MM.1S (cell line): ENCODE data around the gene APBA1.

Experiments used
- DNase-seq: peaks from one replicate; pipeline ENCODE4 v3.0.0-alpha.2; 2015
- H2AFZ ChIP-seq: fragments of 300-600 bp; sonication (generic); 2 replicates; pipeline ENCODE4 v1.6.0; 2016; ENCODE audit warnings: antibody characterized with exemption, low read length
- H3F3A ChIP-seq: fragments of 300-600 bp; sonication (generic); 2 replicates; pipeline ENCODE4 v1.6.1; 2016; ENCODE audit warnings: mild to moderate bottlenecking, antibody characterized with exemption, low read length, moderate library complexity, mixed read lengths; ENCODE audit not compliant: insufficient read depth
- H3K27ac ChIP-seq: fragments of 300-600 bp; sonication (generic); 2 replicates; pipeline ENCODE4 v1.5.1; 2016; ENCODE audit warnings: mild to moderate bottlenecking, low read length
- H3K27me3 ChIP-seq: fragments of 300-600 bp; sonication (generic); replicated peaks from 2 replicates; pipeline ENCODE4 v1.6.0; 2016; ENCODE audit warnings: low read length; ENCODE audit not compliant: insufficient read depth
- H3K36me3 ChIP-seq: fragments of 300-600 bp; sonication (generic); replicated peaks from 2 replicates; pipeline ENCODE4 v1.6.1; 2016; ENCODE audit warnings: mild to moderate bottlenecking, low read length, mixed read lengths; ENCODE audit not compliant: insufficient read depth
- H3K4me1 ChIP-seq: fragments of 300-600 bp; sonication (generic); 2 replicates; pipeline ENCODE4 v1.6.1; 2016; ENCODE audit warnings: low read length, mixed read lengths
- H3K4me2 ChIP-seq: fragments of 300-600 bp; sonication (generic); 2 replicates; pipeline ENCODE4 v1.6.0; 2016; ENCODE audit warnings: low read depth, low read length
- H3K4me3 ChIP-seq: fragments of 300-600 bp; sonication (generic); 2 replicates; pipeline ENCODE4 v1.5.1; 2016; ENCODE audit warnings: low read length, mixed read lengths
- H3K79me2 ChIP-seq: fragments of 300-600 bp; sonication (generic); 2 replicates; pipeline ENCODE4 v1.6.1; 2016; ENCODE audit warnings: mixed run types, low read length, mixed read lengths
- H3K9ac ChIP-seq: fragments of 300-600 bp; sonication (generic); 2 replicates; pipeline ENCODE4 v1.6.1; 2016; ENCODE audit warnings: low read length, mixed read lengths
- H3K9me2 ChIP-seq: fragments of 300-600 bp; sonication (generic); replicated peaks from 2 replicates; pipeline ENCODE4 v1.6.1; 2016; ENCODE audit warnings: mild to moderate bottlenecking, low read length, mixed read lengths; ENCODE audit not compliant: insufficient read depth
- H3K9me3 ChIP-seq: fragments of 300-600 bp; sonication (generic); replicated peaks from 2 replicates; pipeline ENCODE4 v1.6.1; 2016; ENCODE audit warnings: mild to moderate bottlenecking, low read length, mixed read lengths; ENCODE audit not compliant: insufficient read depth
- H4K20me1 ChIP-seq: fragments of 300-600 bp; sonication (generic); 2 replicates; pipeline ENCODE4 v1.6.1; 2016; ENCODE audit warnings: mild to moderate bottlenecking, low read length, moderate library complexity, mixed read lengths; ENCODE audit not compliant: insufficient read depth
- CTCF ChIP-seq: fragments of 300-600 bp; sonication (generic); IDR thresholded peaks from 2 replicates; pipeline ENCODE4 v1.5.1; 2016; ENCODE audit warnings: antibody characterized with exemption, low read length, mixed read lengths
- EZH2 ChIP-seq: fragments of 300-600 bp; sonication (generic); optimal IDR thresholded peaks from 2 replicates; pipeline ENCODE3; 2017; ENCODE audit warnings: low read depth, mild to moderate bottlenecking, antibody characterized with exemption, low read length, mixed read lengths
- EZH2phosphoT487 ChIP-seq: fragments of 300-600 bp; sonication (generic); IDR thresholded peaks from 2 replicates; pipeline ENCODE4 v1.6.1; 2018; ENCODE audit warnings: antibody characterized with exemption, low read length

Gene APBA1

GRCh38 chr9:69452110-69452782 lies 219.9 kb downstream of the APBA1 start:
- no peak overlapping the region for H3K4me3 ChIP-seq
- no peak overlapping the region for H3K4me2 ChIP-seq
- TF ChIP-seq CTCF (no peak), EZH2 (no peak), EZH2phosphoT487 (no peak)
- H3K27me3 ChIP-seq, result no peaks in the 10 kb centered on the region
- H3K4me1 ChIP-seq, result no peaks in the 10 kb centered on the region
- H2AFZ ChIP-seq, result no peak overlapping the region
- DNase-seq, result no peak
- H3K79me2 ChIP-seq, result no peaks in the 10 kb centered on the region
- no peak overlapping the region for H3K27ac ChIP-seq
- H4K20me1 ChIP-seq, result no peaks in the 10 kb centered on the region
- no peaks in the 10 kb centered on the region for H3K9me2 ChIP-seq
- no peak overlapping the region for H3K9ac ChIP-seq
- H3F3A ChIP-seq, result no peaks in the 10 kb centered on the region
- H3K9me3 ChIP-seq, result no peaks in the 10 kb centered on the region
- no peaks in the 10 kb centered on the region for H3K36me3 ChIP-seq

GRCh38 chr9:69446496-69446895 lies 225.7 kb downstream of the APBA1 start:
- DNase-seq, result no peak
- H3K9ac ChIP-seq, result no peak overlapping the region
- no peak overlapping the region for H3K4me3 ChIP-seq
- H3K36me3 ChIP-seq, result no peaks in the 10 kb centered on the region
- H4K20me1 ChIP-seq, result no peaks in the 10 kb centered on the region
- H3F3A ChIP-seq, result no peaks in the 10 kb centered on the region
- no peak overlapping the region for H3K4me2 ChIP-seq
- no peaks in the 10 kb centered on the region for H3K27me3 ChIP-seq
- no peaks in the 10 kb centered on the region for H3K9me2 ChIP-seq
- H2AFZ ChIP-seq, result no peak overlapping the region
- H3K79me2 ChIP-seq, result no peaks in the 10 kb centered on the region
- no peak overlapping the region for H3K27ac ChIP-seq
- no peaks in the 10 kb centered on the region for H3K4me1 ChIP-seq
- TF ChIP-seq CTCF (no peak), EZH2 (no peak), EZH2phosphoT487 (no peak)
- H3K9me3 ChIP-seq, result no peaks in the 10 kb centered on the region

GRCh38 chr9:69445251-69445650 lies 226.9 kb downstream of the APBA1 start:
- H4K20me1 ChIP-seq, result no peaks in the 10 kb centered on the region
- H3K4me1 ChIP-seq, result no peaks in the 10 kb centered on the region
- no peak for DNase-seq
- H3K27ac ChIP-seq, result no peak overlapping the region
- no peaks in the 10 kb centered on the region for H3K9me2 ChIP-seq
- H3K79me2 ChIP-seq, result no peaks in the 10 kb centered on the region
- no peaks in the 10 kb centered on the region for H3K9me3 ChIP-seq
- H3F3A ChIP-seq, result no peaks in the 10 kb centered on the region
- H3K4me2 ChIP-seq, result no peak overlapping the region
- no peak overlapping the region for H3K9ac ChIP-seq
- H3K27me3 ChIP-seq, result no peaks in the 10 kb centered on the region
- no peaks in the 10 kb centered on the region for H3K36me3 ChIP-seq
- H3K4me3 ChIP-seq, result no peak overlapping the region
- TF ChIP-seq EZH2 (no peak), EZH2phosphoT487 (no peak), CTCF (no peak)
- no peak overlapping the region for H2AFZ ChIP-seq
